Spinal cord (tissue), 10 donors: ENCODE measurements around the gene PRRC2B. TPM values are rescaled to one million over a fixed set of nuclear protein-coding genes. Genes with fewer than 3 reads are reported as not detected.
A peak's percentile ranks its signal among the peaks of the same experiment; 100 is the strongest.
"Not testable (repeated sequence)": the region's sequence is repeated elsewhere in the genome, so short reads cannot be mapped to it uniquely, and the experiment has no call there.

ENCODE experiments used
- DNase-seq, 6 donors: peaks; one replicate each; pipeline versions ENCODE4 v3.0.0 to v3.0.0-alpha.2; 2013 to 2015; ENCODE audit warnings: low spot score in 6 of 6, low read depth in 4 of 6
- H3K27ac ChIP-seq: one replicate; pipeline ENCODE4 v1.5.1; 2013; ENCODE audit warnings: low read depth, low read length, control low read depth
- H3K27me3 ChIP-seq: one replicate; pipeline ENCODE4 v1.6.1; 2013; ENCODE audit warnings: low read length; ENCODE audit not compliant: control insufficient read depth, insufficient read depth
- H3K36me3 ChIP-seq: one replicate; pipeline ENCODE4 v1.6.1; 2013; ENCODE audit warnings: low read length; ENCODE audit not compliant: control insufficient read depth, insufficient read depth
- H3K4me1 ChIP-seq: one replicate; pipeline ENCODE4 v1.6.1; 2013; ENCODE audit warnings: low read length; ENCODE audit not compliant: control insufficient read depth, insufficient read depth
- H3K4me3 ChIP-seq: one replicate; pipeline ENCODE4 v1.5.1; 2013; ENCODE audit warnings: low read depth, low read length, control low read depth
- H3K9me3 ChIP-seq: one replicate; pipeline ENCODE4 v1.6.1; 2013; ENCODE audit warnings: low read length; ENCODE audit not compliant: control insufficient read depth, insufficient read depth
- WGBS: methylation state at CpG from one replicate; pipeline ENCODE4 v1.1.5; 2013; ENCODE audit warnings: missing lambda C conversion rate; ENCODE audit not compliant: insufficient coverage; 5-methylcytosine and 5-hydroxymethylcytosine counted together
- polyA plus RNA-seq, 2 donors: library from polyadenylated mRNA; unstranded; fragments of 120-200 nt; gene quantifications; one replicate each; pipeline ENCODE4 v1.2.1, GENCODE V29; 2013; ENCODE audit not compliant: insufficient read length in 2 of 2
- total RNA-seq, 2 donors: library from RNA; depleted of rRNA in 1 of 2; stranded (reverse); fragments of 120-200 nt in 1 of 2; fragments of >200 nt in 1 of 2; gene quantifications; one replicate each; pipeline versions ENCODE4 v1.2.3 to v1.2.4, GENCODE V29; 2013 to 2014
- donor health status: healthy.

The PRRC2B gene
- total and polyA plus RNA-seq, 4 donors = 112 to 219 (median 158) TPM

GRCh38 chr9:131382850-131383729, 10.8 kb upstream of the PRRC2B start:
- Histone ChIP-seq H3K4me3 (no peak overlapping the region), H3K27ac (peak overlapping the region; percentile 47), H3K27me3 (no peaks in the 10 kb centered on the region), H3K4me1 (peaks cover 13% of the 10 kb centered on the region), H3K36me3 (no peaks in the 10 kb centered on the region), H3K9me3 (no peaks in the 10 kb centered on the region)
- peak in 2 of 6 donors; percentile 71 to 88 for DNase-seq
- WGBS = 64% methylated on average over 15 of the region's 19 CpGs

- Histone ChIP-seq H3K27ac (no peak overlapping the region), H3K9me3 (no peaks in the 10 kb centered on the region), H3K4me1 (peaks cover 13% of the 10 kb centered on the region), H3K27me3 (no peaks in the 10 kb centered on the region), H3K36me3 (no peaks in the 10 kb centered on the region), H3K4me3 (no peak overlapping the region)
- WGBS = 61% methylated on average over 3 of the region's 5 CpGs
- DNase-seq = no peak
Measured at GRCh38 chr9:131385296-131385695, 8.6 kb upstream of the PRRC2B start.

- no peaks in the 10 kb centered on the region for H3K9me3 ChIP-seq
- no peak overlapping the region for H3K4me3 ChIP-seq
- H3K4me1 ChIP-seq = peaks cover 13% of the 10 kb centered on the region
- H3K27ac ChIP-seq = no peak overlapping the region
- H3K27me3 ChIP-seq = no peaks in the 10 kb centered on the region
- WGBS = 76% methylated on average over 6 of the region's 6 CpGs
- no peaks in the 10 kb centered on the region for H3K36me3 ChIP-seq
- DNase-seq = no peak
Measured at GRCh38 chr9:131386281-131386680, 7.6 kb upstream of the PRRC2B start.

GRCh38 chr9:131387394-131387793, 6.5 kb upstream of the PRRC2B start:
- Histone ChIP-seq H3K36me3 (no peaks in the 10 kb centered on the region), H3K27ac (no peak overlapping the region), H3K9me3 (no peaks in the 10 kb centered on the region), H3K4me3 (no peak overlapping the region), H3K4me1 (peaks cover 13% of the 10 kb centered on the region), H3K27me3 (no peaks in the 10 kb centered on the region)
- DNase-seq = no peak
- 50% methylated on average over 2 of the region's 6 CpGs for WGBS

GRCh38 chr9:131391020-131391419, 2.9 kb upstream of the PRRC2B start:
- Histone ChIP-seq H3K4me1 (peaks cover 16% of the 10 kb centered on the region), H3K27ac (no peak overlapping the region), H3K36me3 (no peaks in the 10 kb centered on the region), H3K27me3 (no peaks in the 10 kb centered on the region), H3K4me3 (no peak overlapping the region), H3K9me3 (no peaks in the 10 kb centered on the region)
- 80% methylated on average over 2 of the region's 7 CpGs for WGBS
- DNase-seq = no peak

- H3K9me3 ChIP-seq = no peaks in the 10 kb centered on the region
- no peak overlapping the region for H3K27ac ChIP-seq
- no peak for DNase-seq
- H3K36me3 ChIP-seq = no peaks in the 10 kb centered on the region
- no peak overlapping the region for H3K4me3 ChIP-seq
- H3K4me1 ChIP-seq = peaks cover 19% of the 10 kb centered on the region
- WGBS = no CpG with 5 or more reads among the region's 4 CpGs
- no peaks in the 10 kb centered on the region for H3K27me3 ChIP-seq
Measured at GRCh38 chr9:131391504-131391903, 2.4 kb upstream of the PRRC2B start.

GRCh38 chr9:131394464-131395156, 724 bp downstream of the PRRC2B start:
- peak in 2 of 6 donors; percentile 69 to 77 for DNase-seq
- under 1% methylated on average over 57 of the region's 63 CpGs for WGBS
- Histone ChIP-seq H3K27me3 (no peaks in the 10 kb centered on the region), H3K27ac (peak overlapping the region; percentile 85), H3K9me3 (no peaks in the 10 kb centered on the region), H3K36me3 (no peaks in the 10 kb centered on the region), H3K4me1 (peaks cover 35% of the 10 kb centered on the region), H3K4me3 (peak overlapping the region; percentile 63)

GRCh38 chr9:131395157-131396098, 1.5 kb downstream of the PRRC2B start:
- Histone ChIP-seq H3K4me3 (peak overlapping the region; percentile 63), H3K27me3 (no peaks in the 10 kb centered on the region), H3K9me3 (no peaks in the 10 kb centered on the region), H3K27ac (peak overlapping the region; percentile 85), H3K4me1 (peaks cover 38% of the 10 kb centered on the region), H3K36me3 (no peaks in the 10 kb centered on the region)
- WGBS = 16% methylated on average over 16 of the region's 17 CpGs
- DNase-seq = peak in 1 of 6 donors; percentile 58

- peak overlapping the region; percentile 85 for H3K27ac ChIP-seq
- not testable (repeated sequence) for H3K36me3 ChIP-seq
- whole genome bisulfite sequencing = 17% methylated on average over 4 of the region's 4 CpGs
Measured at GRCh38 chr9:131396099-131396479, 2.2 kb downstream of the PRRC2B start.

More at GRCh38 chr9:131396099-131396479, 2.2 kb downstream of the PRRC2B start:
- peak overlapping the region; percentile 63 for H3K4me3 ChIP-seq
- not testable (repeated sequence) for H3K27me3 ChIP-seq, H3K9me3 ChIP-seq, DNase-seq
- peaks cover 38% of the 10 kb centered on the region for H3K4me1 ChIP-seq
